ENCODE results near the gene MPHOSPH9.
A peak's percentile ranks its signal among the peaks of the same experiment; 100 is the strongest.

MPHOSPH9 gene

DNA sequence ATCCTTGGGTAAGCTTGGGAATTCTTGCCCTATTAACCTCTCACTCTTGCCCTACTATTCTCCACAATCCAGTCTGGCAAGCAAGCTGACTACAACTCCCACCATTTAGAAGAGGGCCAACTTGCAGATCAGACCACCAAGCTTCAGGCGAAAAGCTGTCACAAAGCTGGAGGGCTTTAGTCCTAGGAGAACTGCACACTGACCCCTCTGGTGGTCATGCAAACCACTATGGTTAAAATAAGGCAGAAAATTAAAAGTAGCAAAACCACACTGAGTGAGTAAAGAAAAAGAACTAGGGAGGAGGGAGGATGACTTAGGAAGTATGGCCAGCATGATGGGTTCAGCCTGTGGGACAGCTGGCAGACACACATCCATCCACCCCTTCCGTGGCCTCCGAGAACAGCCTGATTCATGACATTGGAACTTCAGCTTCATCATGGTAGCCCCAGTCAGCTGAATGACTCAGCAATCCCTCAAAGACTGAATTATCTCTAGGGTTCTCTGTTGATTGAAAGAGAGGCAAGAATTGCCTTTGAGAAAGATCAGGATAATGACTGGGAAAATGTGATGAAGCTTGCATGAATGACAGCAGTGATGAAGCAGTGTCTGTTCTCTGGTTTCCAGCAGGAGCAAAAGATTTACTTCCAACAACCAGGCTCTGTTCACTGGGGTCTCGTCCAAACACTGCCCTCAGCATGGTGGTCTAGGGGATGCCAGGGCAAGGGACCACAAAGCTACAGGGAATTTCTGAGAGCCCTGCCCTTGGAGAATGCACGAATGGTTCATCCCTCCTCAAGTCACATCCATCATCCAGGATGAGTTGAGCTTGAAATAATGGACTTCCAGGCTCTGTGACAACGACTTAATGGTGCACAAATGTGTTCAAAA lies 106.4 kb downstream of the MPHOSPH9 start:
- DNase-seq, result no peak

GRCh38 chr12:123122626-123123025 lies 110.3 kb downstream of the MPHOSPH9 start:
- Mint-ChIP-seq H3K36me3 (no peaks in the 10 kb centered on the region), H3K4me1 (peaks cover 37 to 74% of the 10 kb centered on the region in 2 donors), H3K27me3 (no peaks in the 10 kb centered on the region), H3K4me3 (no peak overlapping the region), H3K27ac (no peak overlapping the region), H3K9me3 (no peaks in the 10 kb centered on the region)
- no peak for ATAC-seq (replicated peaks)
- DNase-seq, result no peak

More for the DNA sequence above, 106.4 kb downstream of the MPHOSPH9 start:
- peak overlapping the region; percentile 16 to 44 for H3K4me3 Mint-ChIP-seq
- no peaks in the 10 kb centered on the region for H3K27me3 Mint-ChIP-seq
- no peaks in the 10 kb centered on the region for H3K36me3 Mint-ChIP-seq
- peak overlapping the region; percentile 76 for H3K27ac Mint-ChIP-seq
- H3K4me1 Mint-ChIP-seq, result peaks cover 29 to 60% of the 10 kb centered on the region in 2 donors
- ATAC-seq (replicated peaks), result no peak
- H3K9me3 Mint-ChIP-seq, result no peaks in the 10 kb centered on the region

- Mint-ChIP-seq H3K27me3 (no peaks in the 10 kb centered on the region), H3K27ac (no peak overlapping the region), H3K36me3 (no peaks in the 10 kb centered on the region), H3K4me1 (peaks cover 33 to 74% of the 10 kb centered on the region in 2 donors), H3K4me3 (no peak overlapping the region), H3K9me3 (no peaks in the 10 kb centered on the region)
- ATAC-seq (replicated peaks) (no peak), DNase-seq (no peak)
Measured at GRCh38 chr12:123121670-123122069, 111.3 kb downstream of the MPHOSPH9 start.

DNA sequence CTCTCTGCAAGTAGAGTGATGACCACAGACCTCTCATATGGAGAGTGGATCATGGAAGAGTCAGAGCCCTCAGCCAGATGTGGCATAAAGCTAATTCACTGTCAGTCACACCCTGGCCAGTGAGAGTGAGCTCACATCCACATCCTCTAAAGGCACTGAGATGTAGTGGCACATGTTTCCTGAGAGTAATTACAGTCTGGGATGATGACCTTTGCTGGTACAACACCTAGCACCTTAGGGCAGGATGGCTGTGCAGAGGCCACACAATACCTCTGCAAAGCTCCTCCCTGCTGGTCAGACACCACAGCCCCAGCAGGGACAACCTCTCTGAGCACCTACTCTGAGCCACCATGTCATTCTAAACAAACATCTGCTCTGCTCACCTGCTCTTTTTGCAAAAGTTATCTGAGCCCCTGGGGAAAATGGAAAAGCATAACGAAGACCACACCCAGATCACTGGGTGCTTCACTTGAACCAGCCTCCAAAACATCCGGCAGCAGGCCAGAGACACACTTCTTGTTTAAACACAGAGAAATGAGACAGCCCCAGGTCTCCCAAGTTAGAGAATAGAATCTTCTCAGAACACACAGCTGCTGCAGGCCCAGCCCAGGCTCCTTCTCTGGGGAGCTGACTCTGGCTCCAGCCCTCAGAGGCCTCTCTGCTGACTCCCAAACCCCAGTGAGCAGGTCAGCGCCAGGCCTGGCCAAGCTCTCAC lies 112.3 kb downstream of the MPHOSPH9 start:
- Mint-ChIP-seq H3K9me3 (no peaks in the 10 kb centered on the region), H3K27me3 (no peaks in the 10 kb centered on the region), H3K36me3 (no peaks in the 10 kb centered on the region), H3K4me1 (peaks cover 32 to 76% of the 10 kb centered on the region in 2 donors), H3K4me3 (peak overlapping the region in 1 of 2 donors; percentile 54), H3K27ac (peak overlapping the region; percentile 79)
- ATAC-seq (replicated peaks), result peak; percentile 66 to 69
- DNase-seq, result no peak

DNA sequence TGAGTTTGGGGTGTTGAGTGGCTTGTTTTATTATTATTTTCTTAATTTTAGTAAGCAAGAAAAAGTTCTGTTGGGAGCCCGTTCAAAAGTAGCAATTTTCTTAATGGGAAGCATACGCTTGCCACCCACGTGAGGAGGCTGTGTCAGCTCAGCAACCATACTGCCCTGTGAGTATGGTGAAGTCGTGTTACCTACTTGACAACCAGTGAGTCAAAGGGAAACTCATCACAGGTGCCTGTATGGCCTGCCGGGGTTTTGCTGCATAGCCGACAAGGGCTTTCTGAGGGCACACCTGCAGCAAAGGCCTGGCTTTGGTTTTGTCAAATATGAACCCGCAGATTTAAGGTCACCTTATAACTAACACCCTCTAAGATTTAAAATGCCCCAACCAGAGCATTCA lies 113.1 kb downstream of the MPHOSPH9 start:
- H3K27me3 Mint-ChIP-seq, result no peaks in the 10 kb centered on the region
- peak overlapping the region; percentile 31 for H3K27ac Mint-ChIP-seq
- DNase-seq, result peak; percentile 47
- no peak overlapping the region for H3K4me3 Mint-ChIP-seq
- H3K9me3 Mint-ChIP-seq, result no peaks in the 10 kb centered on the region
- no peaks in the 10 kb centered on the region for H3K36me3 Mint-ChIP-seq
- ATAC-seq (replicated peaks), result peak; percentile 76 to 81
- peaks cover 40 to 84% of the 10 kb centered on the region in 2 donors for H3K4me1 Mint-ChIP-seq

DNA sequence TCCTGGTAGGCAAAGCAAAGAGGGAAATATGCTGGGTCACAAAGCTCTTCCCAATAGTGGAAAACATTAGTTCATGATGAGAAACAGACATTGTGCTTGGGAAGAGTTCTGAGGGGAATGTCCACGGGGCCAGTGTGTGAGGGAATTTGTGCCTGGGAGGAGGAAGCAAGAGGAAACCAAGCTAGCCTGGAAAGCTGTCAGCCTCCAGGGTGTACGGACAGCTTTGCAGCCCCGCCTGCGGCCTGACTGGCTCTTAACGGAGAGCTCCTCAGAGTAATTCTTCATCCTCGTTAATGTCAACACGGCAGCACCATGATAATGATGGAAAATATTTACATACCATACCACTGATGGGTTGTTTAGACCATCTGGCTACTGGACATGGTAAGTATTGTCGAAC lies 114.4 kb downstream of the MPHOSPH9 start:
- Mint-ChIP-seq H3K4me3 (no peak overlapping the region), H3K9me3 (no peaks in the 10 kb centered on the region), H3K36me3 (no peaks in the 10 kb centered on the region), H3K27me3 (no peaks in the 10 kb centered on the region), H3K4me1 (peaks cover 49 to 95% of the 10 kb centered on the region in 2 donors), H3K27ac (peak overlapping the region; percentile 15)
- ATAC-seq (replicated peaks) (no peak), DNase-seq (no peak)

DNA sequence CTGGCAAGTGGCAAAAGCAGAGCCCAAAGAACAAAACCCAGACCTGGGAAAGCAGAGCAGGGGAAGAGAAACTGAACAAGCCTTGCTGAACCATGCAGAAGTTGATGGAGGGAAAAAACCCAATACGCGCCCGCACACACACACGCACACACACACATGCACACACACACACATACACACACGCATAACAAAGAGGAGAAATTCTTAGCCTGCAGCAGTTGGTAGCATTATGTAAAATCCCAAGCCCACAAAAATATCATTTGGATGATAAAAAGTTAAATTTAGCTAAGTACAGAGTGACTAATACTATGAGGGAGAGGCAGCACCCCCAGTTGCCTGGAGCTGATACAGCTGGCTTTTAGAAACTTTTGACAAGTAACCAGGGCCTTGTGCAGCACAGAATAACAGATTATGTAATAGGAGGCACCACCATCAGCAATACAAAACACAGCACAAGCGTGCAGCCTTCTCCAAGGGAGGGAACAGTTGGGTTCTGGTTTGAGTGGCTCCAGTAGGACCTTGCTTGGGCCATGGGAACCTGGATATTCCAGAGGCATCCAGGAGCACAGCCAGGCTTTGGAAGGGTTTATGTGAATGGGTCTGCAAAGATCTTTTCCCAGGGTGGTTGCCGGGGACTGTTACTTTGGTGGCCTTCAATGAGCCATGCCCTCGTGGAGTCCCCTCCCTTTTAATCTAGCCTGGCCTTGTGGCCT lies 117.4 kb downstream of the MPHOSPH9 start:
- DNase-seq (peak; percentile 68), ATAC-seq (replicated peaks) (peak; percentile 74 to 79)
- H3K4me3 Mint-ChIP-seq, result peak overlapping the region; percentile 64 to 81
- H3K36me3 Mint-ChIP-seq, result no peaks in the 10 kb centered on the region
- H3K9me3 Mint-ChIP-seq, result no peaks in the 10 kb centered on the region
- H3K27ac Mint-ChIP-seq, result peak overlapping the region; percentile 92
- peaks cover 48 to 94% of the 10 kb centered on the region in 2 donors for H3K4me1 Mint-ChIP-seq
- no peaks in the 10 kb centered on the region for H3K27me3 Mint-ChIP-seq

DNA sequence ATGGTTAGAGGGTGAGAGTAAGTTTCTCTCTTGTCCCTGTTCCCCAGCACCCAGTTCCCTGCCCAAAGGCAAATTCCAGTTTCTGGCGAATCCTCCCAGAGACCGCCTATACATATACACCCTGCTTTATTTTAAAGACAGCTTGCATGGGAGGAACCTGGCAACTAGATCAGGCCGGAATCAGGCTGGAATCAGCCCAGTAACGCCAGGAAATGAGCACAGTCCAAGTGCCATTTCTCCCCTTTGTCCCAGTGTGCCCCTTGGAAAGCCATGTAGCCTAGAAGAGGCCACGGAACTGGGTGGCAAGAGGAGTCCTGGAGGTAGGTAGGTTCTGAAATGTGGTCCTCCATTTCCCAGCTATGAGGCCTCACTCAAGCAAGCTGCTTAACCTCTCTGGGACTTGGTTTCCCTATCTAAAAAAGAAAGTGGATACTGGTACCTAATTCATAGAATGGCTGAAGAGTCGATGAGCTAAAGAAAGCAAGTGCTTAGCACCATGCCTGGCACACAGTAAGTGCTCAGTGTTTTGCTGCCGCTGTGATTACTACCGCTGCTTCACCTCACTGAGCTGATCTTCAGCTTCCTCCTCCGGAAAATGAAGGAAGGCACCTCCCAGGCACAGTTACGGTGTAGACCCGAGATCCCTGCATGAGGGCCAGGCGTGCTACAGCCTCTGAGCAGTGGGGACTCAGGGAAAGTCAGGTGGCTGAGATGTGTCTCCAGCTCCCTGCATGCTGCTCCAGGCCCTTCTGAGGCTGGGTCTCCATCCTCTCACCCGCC lies 118.4 kb downstream of the MPHOSPH9 start:
- Mint-ChIP-seq H3K9me3 (no peaks in the 10 kb centered on the region), H3K4me3 (peak overlapping the region; percentile 64 to 81), H3K27ac (peak overlapping the region; percentile 92), H3K4me1 (peaks cover 39 to 87% of the 10 kb centered on the region in 2 donors), H3K36me3 (peaks cover 0 to 2% of the 10 kb centered on the region in 2 donors), H3K27me3 (no peaks in the 10 kb centered on the region)
- no peak for DNase-seq
- peak; percentile 4 to 13 for ATAC-seq (replicated peaks)

- Mint-ChIP-seq H3K27ac (no peak overlapping the region), H3K4me1 (peaks cover 39 to 85% of the 10 kb centered on the region in 2 donors), H3K27me3 (no peaks in the 10 kb centered on the region), H3K9me3 (no peaks in the 10 kb centered on the region), H3K4me3 (no peak overlapping the region), H3K36me3 (peaks cover 4 to 7% of the 10 kb centered on the region in 2 donors)
- DNase-seq (no peak), ATAC-seq (replicated peaks) (no peak)
Measured at GRCh38 chr12:123113026-123113425, 119.9 kb downstream of the MPHOSPH9 start.

DNA sequence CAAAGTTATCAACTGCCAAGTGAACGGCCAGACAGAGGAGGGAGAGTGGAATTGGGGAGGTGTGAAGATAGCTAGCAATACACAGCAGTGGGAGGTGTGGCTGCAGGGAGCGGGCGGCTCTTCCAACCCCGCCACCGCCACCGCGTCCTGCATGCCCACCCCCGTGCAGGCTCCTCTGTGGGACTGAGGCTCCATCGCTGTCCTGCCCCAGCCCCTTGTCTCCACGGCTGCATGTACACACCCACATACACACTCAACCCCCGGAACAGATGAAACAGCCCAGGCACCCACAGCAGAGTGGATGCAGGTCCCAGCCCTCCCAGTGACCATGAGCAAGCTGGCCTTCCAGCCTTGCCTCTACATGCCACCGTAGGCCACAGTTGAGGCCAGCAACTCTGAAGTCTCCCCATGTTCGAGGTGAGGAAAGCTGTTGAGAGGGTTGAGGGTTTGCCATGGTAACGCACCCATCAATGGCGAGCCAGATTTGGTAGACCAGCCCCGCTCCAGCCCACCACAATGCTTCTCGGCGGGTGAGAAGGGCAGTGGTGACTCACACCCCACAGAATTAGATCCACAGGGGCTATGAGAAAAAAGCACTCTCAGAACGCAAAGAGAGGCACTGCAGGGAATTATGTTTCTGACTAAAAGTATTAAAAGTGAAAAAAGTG lies 121.3 kb downstream of the MPHOSPH9 start:
- Mint-ChIP-seq H3K4me1 (peaks cover 52 to 85% of the 10 kb centered on the region in 2 donors), H3K4me3 (no peak overlapping the region)
- no peak for ATAC-seq (replicated peaks)

DNA sequence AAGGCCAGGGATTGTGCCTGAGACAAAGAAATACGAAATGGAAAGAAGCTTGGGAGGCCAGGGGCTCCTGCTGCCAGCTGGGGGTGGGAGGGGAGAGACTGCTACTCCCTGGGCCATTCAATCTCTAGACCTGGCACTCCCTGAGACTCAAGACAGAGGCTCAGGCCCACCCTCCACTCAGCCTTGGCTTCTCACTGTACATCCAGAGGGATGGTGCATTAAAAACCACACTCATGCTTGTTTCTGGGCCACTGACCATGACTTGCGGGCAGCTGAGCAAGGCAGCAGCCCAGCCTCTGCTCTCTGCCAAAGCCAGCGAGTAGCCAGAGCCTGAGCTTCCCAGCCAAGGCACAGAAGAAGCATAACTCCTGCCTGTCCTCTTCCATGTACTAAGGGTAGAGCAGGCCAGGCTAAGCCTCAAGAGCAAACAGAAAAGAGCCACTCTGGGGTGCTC lies 123.6 kb downstream of the MPHOSPH9 start:
- ATAC-seq (replicated peaks) (no peak), DNase-seq (no peak)
- Mint-ChIP-seq H3K4me3 (no peak overlapping the region), H3K36me3 (peaks cover 17 to 19% of the 10 kb centered on the region in 2 donors), H3K27me3 (no peaks in the 10 kb centered on the region), H3K4me1 (peaks cover 44 to 85% of the 10 kb centered on the region in 2 donors), H3K27ac (no peak overlapping the region), H3K9me3 (no peaks in the 10 kb centered on the region)

More for the DNA sequence above, 121.3 kb downstream of the MPHOSPH9 start:
- Mint-ChIP-seq H3K27ac (peak overlapping the region; percentile 10), H3K9me3 (no peaks in the 10 kb centered on the region), H3K36me3 (peaks cover 8 to 12% of the 10 kb centered on the region in 2 donors), H3K27me3 (no peaks in the 10 kb centered on the region)
- no peak for DNase-seq

- ATAC-seq (replicated peaks) (no peak), DNase-seq (no peak)
- Mint-ChIP-seq H3K4me1 (peaks cover 42 to 80% of the 10 kb centered on the region in 2 donors), H3K9me3 (no peaks in the 10 kb centered on the region), H3K27ac (no peak overlapping the region), H3K4me3 (no peak overlapping the region), H3K27me3 (no peaks in the 10 kb centered on the region), H3K36me3 (peaks cover 17 to 19% of the 10 kb centered on the region in 2 donors)
Measured at GRCh38 chr12:123108682-123109066, 124.3 kb downstream of the MPHOSPH9 start.
